ENCODE data around the gene GAST.

- TF ChIP-seq, protein P1, sequence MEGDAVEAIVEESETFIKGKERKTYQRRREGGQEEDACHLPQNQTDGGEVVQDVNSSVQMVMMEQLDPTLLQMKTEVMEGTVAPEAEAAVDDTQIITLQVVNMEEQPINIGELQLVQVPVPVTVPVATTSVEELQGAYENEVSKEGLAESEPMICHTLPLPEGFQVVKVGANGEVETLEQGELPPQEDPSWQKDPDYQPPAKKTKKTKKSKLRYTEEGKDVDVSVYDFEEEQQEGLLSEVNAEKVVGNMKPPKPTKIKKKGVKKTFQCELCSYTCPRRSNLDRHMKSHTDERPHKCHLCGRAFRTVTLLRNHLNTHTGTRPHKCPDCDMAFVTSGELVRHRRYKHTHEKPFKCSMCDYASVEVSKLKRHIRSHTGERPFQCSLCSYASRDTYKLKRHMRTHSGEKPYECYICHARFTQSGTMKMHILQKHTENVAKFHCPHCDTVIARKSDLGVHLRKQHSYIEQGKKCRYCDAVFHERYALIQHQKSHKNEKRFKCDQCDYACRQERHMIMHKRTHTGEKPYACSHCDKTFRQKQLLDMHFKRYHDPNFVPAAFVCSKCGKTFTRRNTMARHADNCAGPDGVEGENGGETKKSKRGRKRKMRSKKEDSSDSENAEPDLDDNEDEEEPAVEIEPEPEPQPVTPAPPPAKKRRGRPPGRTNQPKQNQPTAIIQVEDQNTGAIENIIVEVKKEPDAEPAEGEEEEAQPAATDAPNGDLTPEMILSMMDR (IDR thresholded peaks at IDR 0.05): no peak
- TF ChIP-seq POLR2A (IDR thresholded peaks at IDR 0.05): no peak
Observed at GRCh38 chr17:41762841-41763240, 50.7 kb downstream of the GAST start.
